HCT116 (cell line): Measurements from ENCODE around the gene TRO.

Source experiments
- ELF1 ChIP-seq: IDR thresholded peaks from 2 replicates; pipeline ENCODE4 v1.6.1; 2012; ENCODE audit warnings: low read depth, borderline replicate concordance
- EZH2 ChIP-seq: fragments of 200-600 bp; sonication (generic); IDR thresholded peaks from 2 replicates; pipeline ENCODE4 v1.6.1; 2017; ENCODE audit warnings: antibody characterized with exemption, mixed run types
- EZH2phosphoT487 ChIP-seq: fragments of 200-600 bp; IDR thresholded peaks from 2 replicates; pipeline ENCODE4 v1.6.1; 2018; ENCODE audit warnings: antibody characterized with exemption, borderline replicate concordance
- JUND ChIP-seq: IDR thresholded peaks from 2 replicates; pipeline ENCODE4 v1.6.1; 2012
- MAX ChIP-seq: IDR thresholded peaks from 2 replicates; pipeline ENCODE4 v1.6.1; 2012
- POLR2A ChIP-seq: IDR thresholded peaks from 2 replicates; pipeline ENCODE4 v1.7.0; 2011; ENCODE audit warnings: borderline replicate concordance; ENCODE audit not compliant: insufficient read depth, insufficient read length; ENCODE audit errors: extremely low read depth
- POLR2AphosphoS5 ChIP-seq: IDR thresholded peaks from 2 replicates; pipeline ENCODE4 v1.6.1; 2011; ENCODE audit warnings: mild to moderate bottlenecking, low read depth, low read length, moderate library complexity
- RAD21 ChIP-seq: IDR thresholded peaks from 2 replicates; pipeline ENCODE4 v1.6.1; 2012; ENCODE audit warnings: low read depth, mild to moderate bottlenecking
- TF ChIP-seq, protein P1 (sequence below), 3 experiments: fragments of 200-600 bp in 1 of 3; sonication (generic) in 1 of 3; IDR thresholded peaks in 2 of 3; conservative IDR thresholded peaks in 1 of 3; 2 replicates each; pipeline ENCODE4 v1.5.1; 2012 to 2017; ENCODE audit warnings: low read depth in 2 of 3, low read length in 2 of 3, antibody characterized with exemption in 1 of 3, borderline replicate concordance in 1 of 3, control low read depth in 1 of 3, mild to moderate bottlenecking in 1 of 3, mixed read lengths in 1 of 3, mixed run types in 1 of 3, moderate library complexity in 1 of 3; ENCODE audit not compliant: insufficient read depth in 1 of 3
- TF ChIP-seq, protein P2 (sequence below): IDR thresholded peaks from 2 replicates; pipeline ENCODE4 v1.6.1; 2012

DNA sequence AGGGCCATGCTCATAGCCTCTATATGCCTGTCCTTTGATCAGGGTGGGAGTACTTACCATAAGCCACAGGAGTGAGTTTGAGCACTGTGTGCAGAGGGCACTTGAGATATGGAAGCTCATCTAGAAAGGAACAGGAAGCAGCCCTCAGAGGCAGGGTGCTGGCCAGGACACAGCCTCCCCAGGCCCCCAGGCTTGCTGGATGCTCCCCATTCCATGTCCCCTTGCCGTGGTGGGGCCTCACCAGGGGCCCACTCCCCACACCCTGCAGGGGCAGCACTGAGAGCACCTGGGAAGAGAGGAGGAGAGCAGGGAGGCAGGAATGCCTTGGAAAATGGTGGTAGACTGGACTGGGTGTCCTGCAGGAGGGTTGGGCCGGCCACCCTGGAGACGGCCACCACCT, 14.3 kb downstream of the TRO start:
- TF ChIP-seq EZH2 (no peak), EZH2phosphoT487 (no peak), POLR2A (no peak), RAD21 (no peak), ELF1 (no peak), POLR2AphosphoS5 (no peak), MAX (no peak), JUND (no peak)
- TF ChIP-seq, protein P1, sequence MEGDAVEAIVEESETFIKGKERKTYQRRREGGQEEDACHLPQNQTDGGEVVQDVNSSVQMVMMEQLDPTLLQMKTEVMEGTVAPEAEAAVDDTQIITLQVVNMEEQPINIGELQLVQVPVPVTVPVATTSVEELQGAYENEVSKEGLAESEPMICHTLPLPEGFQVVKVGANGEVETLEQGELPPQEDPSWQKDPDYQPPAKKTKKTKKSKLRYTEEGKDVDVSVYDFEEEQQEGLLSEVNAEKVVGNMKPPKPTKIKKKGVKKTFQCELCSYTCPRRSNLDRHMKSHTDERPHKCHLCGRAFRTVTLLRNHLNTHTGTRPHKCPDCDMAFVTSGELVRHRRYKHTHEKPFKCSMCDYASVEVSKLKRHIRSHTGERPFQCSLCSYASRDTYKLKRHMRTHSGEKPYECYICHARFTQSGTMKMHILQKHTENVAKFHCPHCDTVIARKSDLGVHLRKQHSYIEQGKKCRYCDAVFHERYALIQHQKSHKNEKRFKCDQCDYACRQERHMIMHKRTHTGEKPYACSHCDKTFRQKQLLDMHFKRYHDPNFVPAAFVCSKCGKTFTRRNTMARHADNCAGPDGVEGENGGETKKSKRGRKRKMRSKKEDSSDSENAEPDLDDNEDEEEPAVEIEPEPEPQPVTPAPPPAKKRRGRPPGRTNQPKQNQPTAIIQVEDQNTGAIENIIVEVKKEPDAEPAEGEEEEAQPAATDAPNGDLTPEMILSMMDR (IDR thresholded peaks at IDR 0.05 in 2 of 3, conservative IDR thresholded peaks at IDR 0.05 in 1 of 3; ENCODE audit: borderline replicate concordance in 1 of 3, insufficient read depth in 1 of 3, low read depth in 2 of 3, low read length in 2 of 3), result no peak
- TF ChIP-seq, protein P2, sequence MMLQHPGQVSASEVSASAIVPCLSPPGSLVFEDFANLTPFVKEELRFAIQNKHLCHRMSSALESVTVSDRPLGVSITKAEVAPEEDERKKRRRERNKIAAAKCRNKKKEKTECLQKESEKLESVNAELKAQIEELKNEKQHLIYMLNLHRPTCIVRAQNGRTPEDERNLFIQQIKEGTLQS, result no peak
